Neural progenitor cell (in vitro differentiated cells): Measurements from ENCODE around the gene PAIP2. TPM values are rescaled to one million over a fixed set of nuclear protein-coding genes. Genes with fewer than 3 reads are reported as not detected.

ENCODE experiments used
- DNase-seq: peaks from one replicate; pipeline ENCODE4 v3.0.0-alpha.2; 2016; ENCODE audit warnings: low spot score
- H2AFZ ChIP-seq: fragments of 200-600 bp; sonication (generic); replicated peaks from 2 replicates; pipeline ENCODE4 v1.6.1; 2016; ENCODE audit warnings: antibody characterized with exemption
- H3F3A ChIP-seq: fragments of 200-600 bp; sonication (generic); 2 replicates; pipeline ENCODE4 v1.6.1; 2016; ENCODE audit warnings: antibody characterized with exemption, low read depth
- H3K27ac ChIP-seq: fragments of 200-600 bp; sonication (generic); 2 replicates; pipeline ENCODE4 v1.5.1; 2016; ENCODE audit warnings: mild to moderate bottlenecking
- H3K27me3 ChIP-seq: fragments of 200-600 bp; sonication (generic); 2 replicates; pipeline ENCODE4 v1.6.1; 2016; ENCODE audit warnings: mild to moderate bottlenecking, moderate library complexity
- H3K36me3 ChIP-seq: fragments of 200-600 bp; sonication (generic); 2 replicates; pipeline ENCODE4 v1.5.1; 2016
- H3K4me1 ChIP-seq: fragments of 200-600 bp; sonication (generic); 2 replicates; pipeline ENCODE4 v1.6.1; 2016; ENCODE audit warnings: mixed run types
- H3K4me2 ChIP-seq: fragments of 200-600 bp; sonication (generic); 2 replicates; pipeline ENCODE4 v1.6.1; 2016
- H3K4me3 ChIP-seq: fragments of 200-600 bp; sonication (generic); 2 replicates; pipeline ENCODE4 v1.5.1; 2016
- H3K79me2 ChIP-seq: fragments of 200-600 bp; sonication (generic); 2 replicates; pipeline ENCODE4 v1.6.1; 2016; ENCODE audit warnings: low read depth
- H3K9ac ChIP-seq: fragments of 200-600 bp; sonication (generic); 2 replicates; pipeline ENCODE4 v1.6.1; 2016
- H3K9me3 ChIP-seq: fragments of 200-600 bp; sonication (generic); 2 replicates; pipeline ENCODE4 v1.5.1; 2016; ENCODE audit warnings: low read depth
- H4K20me1 ChIP-seq: fragments of 200-600 bp; sonication (generic); 2 replicates; pipeline ENCODE4 v1.6.1; 2016; ENCODE audit warnings: low read depth
- H3K27ac Mint-ChIP-seq: 3 replicates; pipeline ENCODE4 v1.8.0; 2021; ENCODE audit warnings: mixed read lengths
- H3K27me3 Mint-ChIP-seq: 2 replicates; pipeline ENCODE4 v1.8.0; 2022; ENCODE audit warnings: low read depth, mild to moderate bottlenecking, inconsistent platforms, moderate library complexity, mixed read lengths; ENCODE audit not compliant: insufficient read depth
- H3K36me3 Mint-ChIP-seq: 3 replicates; pipeline ENCODE4 v1.8.0; 2021; ENCODE audit warnings: mixed read lengths
- H3K4me1 Mint-ChIP-seq: 3 replicates; pipeline ENCODE4 v1.8.0; 2021; ENCODE audit warnings: mixed read lengths
- H3K4me3 Mint-ChIP-seq: 3 replicates; pipeline ENCODE4 v1.8.0; 2021; ENCODE audit warnings: mild to moderate bottlenecking, moderate library complexity, mixed read lengths
- H3K9me3 Mint-ChIP-seq: 3 replicates; pipeline ENCODE4 v1.8.0; 2020; ENCODE audit warnings: mixed read lengths
- CTCF ChIP-seq: fragments of 200-600 bp; sonication (generic); IDR thresholded peaks from 2 replicates; pipeline ENCODE4 v1.5.1; 2017; ENCODE audit warnings: antibody characterized with exemption, mild to moderate bottlenecking
- EZH2 ChIP-seq: fragments of 200-600 bp; sonication (generic); IDR thresholded peaks from 2 replicates; pipeline ENCODE4 v1.6.1; 2017; ENCODE audit warnings: antibody characterized with exemption, mild to moderate bottlenecking, moderate library complexity
- EZH2phosphoT487 ChIP-seq: fragments of 200-600 bp; sonication (generic); IDR thresholded peaks from 2 replicates; pipeline ENCODE4 v1.6.1; 2017; ENCODE audit warnings: antibody characterized with exemption
- total RNA-seq: library from RNA; depleted of rRNA; stranded (reverse); fragments of >200 nt; gene quantifications from 2 replicates; pipeline ENCODE4 v1.2.3, GENCODE V29; 2015; ENCODE audit warnings: low replicate concordance

Gene PAIP2
- total RNA-seq, 1 donor from 2014 or later, result 201 TPM

GRCh38 chr5:139397921-139398320, 56.3 kb downstream of the PAIP2 start:
- no peaks in the 10 kb centered on the region for H3K9me3 Mint-ChIP-seq
- no peak for TF ChIP-seq CTCF
- no peak for TF ChIP-seq EZH2
- no peak for TF ChIP-seq EZH2phosphoT487

GRCh38 chr5:139399501-139400121, 58.0 kb downstream of the PAIP2 start:
- Histone ChIP-seq H3K4me3 (no peak overlapping the region), H2AFZ (no peak overlapping the region), H3K27me3 (peaks cover 18% of the 10 kb centered on the region), H3K36me3 (no peaks in the 10 kb centered on the region), H3K9me3 (no peaks in the 10 kb centered on the region), H3F3A (peaks cover 33% of the 10 kb centered on the region), H3K79me2 (no peaks in the 10 kb centered on the region), H3K4me1 (peaks cover 10% of the 10 kb centered on the region), H3K4me2 (no peak overlapping the region), H4K20me1 (no peaks in the 10 kb centered on the region), H3K9ac (no peak overlapping the region), H3K27ac (no peak overlapping the region)
- DNase-seq, result no peak
- H3K36me3 Mint-ChIP-seq, result peaks cover 15% of the 10 kb centered on the region
- H3K4me3 Mint-ChIP-seq, result no peak overlapping the region
- no peak overlapping the region for H3K27ac Mint-ChIP-seq
- H3K9me3 Mint-ChIP-seq, result no peaks in the 10 kb centered on the region
- no peak for TF ChIP-seq CTCF
- TF ChIP-seq EZH2, result no peak
- no peak for TF ChIP-seq EZH2phosphoT487
- H3K4me1 Mint-ChIP-seq, result peaks cover 28% of the 10 kb centered on the region
- peaks cover 8% of the 10 kb centered on the region for H3K27me3 Mint-ChIP-seq

More at GRCh38 chr5:139397921-139398320, 56.3 kb downstream of the PAIP2 start:
- peaks cover 15% of the 10 kb centered on the region for H3K36me3 Mint-ChIP-seq
- H3K27me3 ChIP-seq, result peaks cover 35% of the 10 kb centered on the region
- no peak overlapping the region for H3K4me3 ChIP-seq
- H3K27me3 Mint-ChIP-seq, result peaks cover 16% of the 10 kb centered on the region
- no peak overlapping the region for H2AFZ ChIP-seq
- DNase-seq, result no peak
- H3K79me2 ChIP-seq, result no peaks in the 10 kb centered on the region
- peaks cover 14% of the 10 kb centered on the region for H3K4me1 Mint-ChIP-seq
- H3K27ac Mint-ChIP-seq, result no peak overlapping the region
- H3K27ac ChIP-seq, result no peak overlapping the region
- H3K4me1 ChIP-seq, result peaks cover 12% of the 10 kb centered on the region
- no peaks in the 10 kb centered on the region for H3K36me3 ChIP-seq
- H3K4me3 Mint-ChIP-seq, result no peak overlapping the region
- H3K9ac ChIP-seq, result no peak overlapping the region
- no peaks in the 10 kb centered on the region for H4K20me1 ChIP-seq
- no peak overlapping the region for H3K4me2 ChIP-seq
- no peaks in the 10 kb centered on the region for H3K9me3 ChIP-seq
- peaks cover 19% of the 10 kb centered on the region for H3F3A ChIP-seq

- Histone ChIP-seq H3K27ac (no peak overlapping the region), H3K4me1 (peaks cover 6% of the 10 kb centered on the region), H3K79me2 (no peaks in the 10 kb centered on the region), H2AFZ (no peak overlapping the region), H4K20me1 (no peaks in the 10 kb centered on the region), H3K9ac (no peak overlapping the region), H3K4me2 (no peak overlapping the region), H3F3A (peaks cover 24% of the 10 kb centered on the region), H3K36me3 (no peaks in the 10 kb centered on the region), H3K4me3 (no peak overlapping the region), H3K27me3 (no peaks in the 10 kb centered on the region), H3K9me3 (no peaks in the 10 kb centered on the region)
- Mint-ChIP-seq H3K36me3 (peaks cover 11% of the 10 kb centered on the region), H3K4me3 (no peak overlapping the region), H3K27ac (no peak overlapping the region), H3K27me3 (no peaks in the 10 kb centered on the region), H3K4me1 (peaks cover 32% of the 10 kb centered on the region), H3K9me3 (no peaks in the 10 kb centered on the region)
- no peak for TF ChIP-seq EZH2phosphoT487
- TF ChIP-seq CTCF, result no peak
- no peak for TF ChIP-seq EZH2
- no peak for DNase-seq
Observed at GRCh38 chr5:139401546-139401945, 59.9 kb downstream of the PAIP2 start.
